ENCODE data around the gene FGF2. TPM values are rescaled to one million over a fixed set of nuclear protein-coding genes. Genes with fewer than 3 reads are reported as not detected.

FGF2 gene
- total RNA-seq, 4 donors from 2014 or later: 5.1 to 57.9 (median 33.5) TPM

- intact Hi-C loops (cut with DNase I; ENCODE audit: low total_unique reads): no loop called here
- no peaks in the 10 kb centered on the region for H3K27me3 ChIP-seq
- DNase-seq: no peak
- no peaks in the 10 kb centered on the region for H3K36me3 ChIP-seq
- H3K4me1 ChIP-seq: peaks cover 0 to 7% of the 10 kb centered on the region in 2 donors
- H3K27ac ChIP-seq: peak overlapping the region; percentile 57 to 64
- TF ChIP-seq, protein P1, sequence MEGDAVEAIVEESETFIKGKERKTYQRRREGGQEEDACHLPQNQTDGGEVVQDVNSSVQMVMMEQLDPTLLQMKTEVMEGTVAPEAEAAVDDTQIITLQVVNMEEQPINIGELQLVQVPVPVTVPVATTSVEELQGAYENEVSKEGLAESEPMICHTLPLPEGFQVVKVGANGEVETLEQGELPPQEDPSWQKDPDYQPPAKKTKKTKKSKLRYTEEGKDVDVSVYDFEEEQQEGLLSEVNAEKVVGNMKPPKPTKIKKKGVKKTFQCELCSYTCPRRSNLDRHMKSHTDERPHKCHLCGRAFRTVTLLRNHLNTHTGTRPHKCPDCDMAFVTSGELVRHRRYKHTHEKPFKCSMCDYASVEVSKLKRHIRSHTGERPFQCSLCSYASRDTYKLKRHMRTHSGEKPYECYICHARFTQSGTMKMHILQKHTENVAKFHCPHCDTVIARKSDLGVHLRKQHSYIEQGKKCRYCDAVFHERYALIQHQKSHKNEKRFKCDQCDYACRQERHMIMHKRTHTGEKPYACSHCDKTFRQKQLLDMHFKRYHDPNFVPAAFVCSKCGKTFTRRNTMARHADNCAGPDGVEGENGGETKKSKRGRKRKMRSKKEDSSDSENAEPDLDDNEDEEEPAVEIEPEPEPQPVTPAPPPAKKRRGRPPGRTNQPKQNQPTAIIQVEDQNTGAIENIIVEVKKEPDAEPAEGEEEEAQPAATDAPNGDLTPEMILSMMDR (IDR thresholded peaks at IDR 0.05): no peak
- no peak for TF ChIP-seq POLR2A (IDR thresholded peaks at IDR 0.05)
- no peak overlapping the region for H3K4me3 ChIP-seq
- H3K9me3 ChIP-seq: no peaks in the 10 kb centered on the region
Measured at GRCh38 chr4:122855353-122855890, 28.8 kb downstream of the FGF2 start.

DNA sequence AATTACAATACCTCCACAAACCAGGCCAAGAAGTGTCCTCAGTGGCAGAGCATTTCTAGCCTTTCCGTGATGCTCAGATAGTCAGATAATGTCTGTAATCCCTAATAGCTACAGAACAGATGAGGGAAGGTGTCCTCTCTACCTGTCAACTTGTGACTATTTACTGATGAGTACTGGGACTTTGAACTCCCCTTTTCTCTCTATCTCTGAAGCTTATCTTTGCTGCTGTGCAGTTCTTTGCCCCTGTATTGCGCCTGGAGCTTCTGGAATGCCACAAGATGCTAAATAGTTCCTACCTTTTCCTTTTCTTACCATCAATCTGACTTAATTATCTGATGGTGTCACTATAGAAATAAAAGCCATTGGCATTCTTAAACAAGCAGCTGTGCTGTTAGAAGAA lies 30.5 kb downstream of the FGF2 start:
- intact Hi-C loops (cut with DNase I; ENCODE audit: low total_unique reads): no loop called here
- Histone ChIP-seq H3K27ac (no peak overlapping the region), H3K36me3 (no peaks in the 10 kb centered on the region), H3K27me3 (no peaks in the 10 kb centered on the region), H3K9me3 (no peaks in the 10 kb centered on the region), H3K4me1 (peaks cover 0 to 11% of the 10 kb centered on the region in 2 donors), H3K4me3 (no peak overlapping the region)
- DNase-seq: no peak
- no peak for TF ChIP-seq POLR2A (IDR thresholded peaks at IDR 0.05)
- TF ChIP-seq, protein P1 (IDR thresholded peaks at IDR 0.05): no peak

DNA sequence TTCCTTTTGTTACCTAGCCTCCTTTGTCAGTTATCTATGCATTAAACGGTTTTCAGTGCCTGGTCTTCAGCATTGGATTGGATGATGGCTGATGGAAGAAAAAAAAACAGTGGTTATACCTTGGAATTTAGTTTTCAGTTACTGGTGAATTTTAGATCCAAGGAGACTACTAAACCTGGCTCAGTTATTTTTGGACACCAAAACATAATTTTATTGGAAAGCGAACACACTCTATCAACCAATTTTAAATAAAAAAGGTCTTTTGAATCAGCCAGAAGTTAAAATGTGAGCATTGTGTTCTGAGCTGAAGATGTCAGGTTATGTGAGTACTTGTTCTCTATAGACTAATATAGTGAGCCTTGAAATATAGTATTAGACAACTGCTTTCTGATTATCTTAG lies 32.1 kb downstream of the FGF2 start:
- Histone ChIP-seq H3K27me3 (no peaks in the 10 kb centered on the region), H3K27ac (no peak overlapping the region), H3K9me3 (no peaks in the 10 kb centered on the region), H3K4me3 (no peak overlapping the region), H3K4me1 (peaks cover 0 to 13% of the 10 kb centered on the region in 2 donors), H3K36me3 (no peaks in the 10 kb centered on the region)
- intact Hi-C loops (cut with DNase I; ENCODE audit: low total_unique reads): no loop called here
- no peak for DNase-seq
- TF ChIP-seq POLR2A (IDR thresholded peaks at IDR 0.05): no peak
- TF ChIP-seq, protein P1 (IDR thresholded peaks at IDR 0.05): no peak

- intact Hi-C loops (cut with DNase I; ENCODE audit: low total_unique reads): no loop called here
- no peak for DNase-seq
- Histone ChIP-seq H3K36me3 (no peaks in the 10 kb centered on the region), H3K4me1 (peaks cover 0 to 13% of the 10 kb centered on the region in 2 donors), H3K4me3 (no peak overlapping the region), H3K27me3 (no peaks in the 10 kb centered on the region), H3K9me3 (no peaks in the 10 kb centered on the region), H3K27ac (no peak overlapping the region)
- TF ChIP-seq, protein P1 (IDR thresholded peaks at IDR 0.05): no peak
- no peak for TF ChIP-seq POLR2A (IDR thresholded peaks at IDR 0.05)
Measured at GRCh38 chr4:122861172-122861943, 34.7 kb downstream of the FGF2 start.

GRCh38 chr4:122863639-122864038 lies 37.0 kb downstream of the FGF2 start:
- no peak for DNase-seq
- TF ChIP-seq POLR2A (IDR thresholded peaks at IDR 0.05): no peak
- TF ChIP-seq, protein P1 (IDR thresholded peaks at IDR 0.05): no peak
- Histone ChIP-seq H3K9me3 (no peaks in the 10 kb centered on the region), H3K27ac (no peak overlapping the region), H3K4me1 (peaks cover 0 to 5% of the 10 kb centered on the region in 2 donors), H3K36me3 (no peaks in the 10 kb centered on the region), H3K4me3 (no peak overlapping the region), H3K27me3 (no peaks in the 10 kb centered on the region)
- intact Hi-C loops (cut with DNase I; ENCODE audit: low total_unique reads): no loop called here

All from uterus (tissue), 4 donors.